H9 (cell line): Measurements from ENCODE around the gene KLHL1. TPM values are rescaled to one million over a fixed set of nuclear protein-coding genes. Genes with fewer than 3 reads are reported as not detected.

Source experiments
- DNase-seq: peaks from one replicate; pipeline ENCODE4 v3.0.0-alpha.2; 2017
- H2AFZ ChIP-seq: one replicate; pipeline ENCODE4 v1.6.1; 2013; ENCODE audit warnings: mild to moderate bottlenecking, low read length, control low read depth, moderate library complexity
- H2AK5ac ChIP-seq: 2 replicates; pipeline ENCODE4 v1.6.1; 2013; ENCODE audit warnings: low read length, control low read depth, mixed read lengths; ENCODE audit not compliant: insufficient read length
- H2BK120ac ChIP-seq: one replicate; pipeline ENCODE4 v1.6.1; 2013; ENCODE audit warnings: low read depth, mild to moderate bottlenecking, low read length, control low read depth, inconsistent platforms; ENCODE audit not compliant: poor library complexity, severe bottlenecking
- H2BK12ac ChIP-seq: 2 replicates; pipeline ENCODE4 v1.6.1; 2013; ENCODE audit warnings: low read length, control low read depth, mixed read lengths, low read depth; ENCODE audit not compliant: insufficient read length
- H2BK15ac ChIP-seq: 2 replicates; pipeline ENCODE4 v1.6.1; 2013; ENCODE audit warnings: low read depth, low read length, control low read depth
- H2BK20ac ChIP-seq: one replicate; pipeline ENCODE4 v1.6.1; 2013; ENCODE audit warnings: low read depth, mild to moderate bottlenecking, low read length, control low read depth, inconsistent platforms; ENCODE audit not compliant: poor library complexity, severe bottlenecking
- H2BK5ac ChIP-seq: 2 replicates; pipeline ENCODE4 v1.6.1; 2013; ENCODE audit warnings: low read length, control low read depth, mixed read lengths; ENCODE audit not compliant: insufficient read length
- H3K14ac ChIP-seq: 2 replicates; pipeline ENCODE4 v1.6.1; 2013; ENCODE audit warnings: low read length, control low read depth; ENCODE audit not compliant: insufficient read depth
- H3K18ac ChIP-seq: 2 replicates; pipeline ENCODE4 v1.6.1; 2013; ENCODE audit warnings: low read depth, mild to moderate bottlenecking, mixed read lengths, low read length, control low read depth; ENCODE audit not compliant: insufficient read length
- H3K23ac ChIP-seq: 2 replicates; pipeline ENCODE4 v1.6.1; 2013; ENCODE audit warnings: low read length, control low read depth, mixed read lengths, low read depth; ENCODE audit not compliant: insufficient read length
- H3K23me2 ChIP-seq: 2 replicates; pipeline ENCODE4 v1.6.1; 2013; ENCODE audit warnings: low read depth, mild to moderate bottlenecking, mixed read lengths, low read length, control low read depth; ENCODE audit not compliant: insufficient read length, poor library complexity, severe bottlenecking
- H3K27ac ChIP-seq: 2 replicates; pipeline ENCODE4 v1.5.1; 2013; ENCODE audit warnings: low read length, control low read depth, mixed read lengths, low read depth; ENCODE audit not compliant: insufficient read length
- H3K27me3 ChIP-seq: 2 replicates; pipeline ENCODE4 v1.6.1; 2013; ENCODE audit warnings: low read length, control low read depth, inconsistent platforms; ENCODE audit not compliant: insufficient read depth
- H3K4ac ChIP-seq: 2 replicates; pipeline ENCODE4 v1.6.1; 2013; ENCODE audit warnings: low read depth, mild to moderate bottlenecking, control low read depth, inconsistent platforms, low read length, moderate library complexity
- H3K4me1 ChIP-seq: 2 replicates; pipeline ENCODE4 v1.6.1; 2013; ENCODE audit warnings: low read length, control low read depth, inconsistent platforms; ENCODE audit not compliant: insufficient read depth
- H3K4me2 ChIP-seq: 2 replicates; pipeline ENCODE4 v1.6.1; 2013; ENCODE audit warnings: low read length, control low read depth, mixed read lengths; ENCODE audit not compliant: insufficient read length, insufficient read depth
- H3K56ac ChIP-seq: 2 replicates; pipeline ENCODE4 v1.6.1; 2013; ENCODE audit warnings: low read depth, mild to moderate bottlenecking, mixed read lengths, low read length, control low read depth; ENCODE audit not compliant: insufficient read length
- H3K79me1 ChIP-seq: 2 replicates; pipeline ENCODE4 v1.6.1; 2013; ENCODE audit warnings: low read depth, mild to moderate bottlenecking, moderate library complexity, low read length, control low read depth, inconsistent platforms; ENCODE audit not compliant: insufficient read depth, poor library complexity, severe bottlenecking
- H3K79me2 ChIP-seq: 2 replicates; pipeline ENCODE4 v1.6.1; 2013; ENCODE audit warnings: low read length, control low read depth, inconsistent platforms; ENCODE audit not compliant: insufficient read depth
- H3K9ac ChIP-seq: 2 replicates; pipeline ENCODE4 v1.6.1; 2013; ENCODE audit warnings: low read length, control low read depth, mixed read lengths; ENCODE audit not compliant: insufficient read length; ENCODE audit errors: extremely low read depth
- H3K9me3 ChIP-seq: one replicate; pipeline ENCODE4 v1.6.1; 2013; ENCODE audit warnings: low read depth, low read length, inconsistent platforms; ENCODE audit not compliant: control insufficient read depth
- H3T11ph ChIP-seq: one replicate; pipeline ENCODE4 v1.6.1; 2013; ENCODE audit warnings: mild to moderate bottlenecking, low read length, control low read depth, inconsistent platforms
- H4K20me1 ChIP-seq: one replicate; pipeline ENCODE4 v1.6.1; 2013; ENCODE audit not compliant: control insufficient read depth, insufficient read length, insufficient read depth
- H4K5ac ChIP-seq: 2 replicates; pipeline ENCODE4 v1.6.1; 2013; ENCODE audit warnings: low read depth, mild to moderate bottlenecking, mixed read lengths, low read length, control low read depth; ENCODE audit not compliant: insufficient read length
- H4K8ac ChIP-seq: replicated peaks from 2 replicates; pipeline ENCODE4 v1.6.1; 2013; ENCODE audit warnings: low read length, control low read depth, mixed read lengths, low read depth; ENCODE audit not compliant: insufficient read length
- H4K91ac ChIP-seq: 2 replicates; pipeline ENCODE4 v1.6.1; 2013; ENCODE audit warnings: low read depth, mild to moderate bottlenecking, moderate library complexity, mixed read lengths, low read length, control low read depth; ENCODE audit not compliant: insufficient read length
- H3K27ac Mint-ChIP-seq, 3 experiments: 2 replicates in 2 of 3; 3 replicates in 1 of 3; pipeline ENCODE4 v1.8.0; 2020 to 2021; ENCODE audit warnings: mixed read lengths in 3 of 3, mild to moderate bottlenecking in 1 of 3, moderate library complexity in 1 of 3
- H3K27me3 Mint-ChIP-seq: 2 replicates; pipeline ENCODE4 v1.8.0; 2021; ENCODE audit warnings: low read depth, mild to moderate bottlenecking, moderate library complexity, mixed read lengths
- H3K36me3 Mint-ChIP-seq, 3 experiments: 2 replicates in 2 of 3; 3 replicates in 1 of 3; pipeline ENCODE4 v1.8.0; 2020 to 2021; ENCODE audit warnings: low read depth in 3 of 3, mixed read lengths in 3 of 3; ENCODE audit not compliant: insufficient read depth in 1 of 3
- H3K4me1 Mint-ChIP-seq, 2 experiments: 2 replicates each; pipeline ENCODE4 v1.8.0; 2020; ENCODE audit warnings: mixed read lengths in 2 of 2
- H3K4me3 Mint-ChIP-seq, 2 experiments: 2 replicates in 1 of 2; 3 replicates in 1 of 2; pipeline ENCODE4 v1.8.0; 2020 to 2021; ENCODE audit warnings: mild to moderate bottlenecking in 2 of 2, mixed read lengths in 2 of 2, moderate library complexity in 1 of 2
- H3K9me3 Mint-ChIP-seq, 2 experiments: 2 replicates in 1 of 2; 3 replicates in 1 of 2; pipeline ENCODE4 v1.8.0; 2020; ENCODE audit warnings: mild to moderate bottlenecking in 2 of 2, mixed read lengths in 2 of 2, moderate library complexity in 1 of 2
- CTCF ChIP-seq: fragments of 200-600 bp; sonication (generic); conservative IDR thresholded peaks from 3 replicates; pipeline ENCODE4 v1.8.0; 2021; ENCODE audit warnings: antibody characterized with exemption, mild to moderate bottlenecking
- WGBS: extraction: QIAGEN DNeasy Blood & Tissue Kit; methylation state at CpG from one replicate; pipeline ENCODE4 v1.1.7; 2013; ENCODE audit warnings: missing lambda C conversion rate, low lambda C conversion rate, mixed read lengths; ENCODE audit not compliant: insufficient read length; ENCODE audit errors: extremely low coverage; 5-methylcytosine and 5-hydroxymethylcytosine counted together
- total RNA-seq: library from RNA; stranded (reverse); gene quantifications from 2 replicates; pipeline ENCODE4 v1.2.1, GENCODE V29; 2021

KLHL1 gene
- total RNA-seq, 1 experiment from 2014 or later: not detected

DNA sequence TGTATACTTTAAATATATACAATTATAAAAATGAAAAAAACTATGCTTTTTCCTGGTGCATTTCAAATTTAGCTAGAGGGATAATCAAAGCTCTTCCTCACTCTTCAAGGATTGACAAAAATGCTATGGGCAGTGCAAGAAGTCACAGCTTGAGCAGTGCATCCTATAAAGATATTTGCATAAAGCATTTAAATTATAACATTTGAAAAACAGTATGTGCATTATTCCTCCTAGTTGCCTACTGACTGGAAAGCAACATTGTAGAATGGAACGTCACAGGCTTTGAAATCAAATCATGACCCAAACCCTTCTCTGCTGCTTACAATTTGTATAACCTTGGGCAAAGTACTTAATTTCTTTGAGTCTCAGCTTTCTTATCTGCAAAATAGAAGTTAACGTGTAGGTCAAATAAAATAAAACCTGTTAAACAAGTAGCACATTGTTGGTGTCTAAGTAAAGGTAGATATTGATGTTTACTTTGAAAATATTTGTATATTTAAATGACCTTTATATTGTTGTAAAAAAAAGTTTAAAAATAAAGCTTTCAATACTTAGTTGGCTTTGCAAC lies 9.2 kb upstream of the KLHL1 start:
- H2BK20ac ChIP-seq: no peak overlapping the region
- Mint-ChIP-seq H3K9me3 (no peaks in the 10 kb centered on the region; a peak in 1 of 5 replicates), H3K4me3 (no peak overlapping the region), H3K27me3 (no peaks in the 10 kb centered on the region), H3K4me1 (no peaks in the 10 kb centered on the region), H3K27ac (no peak overlapping the region), H3K36me3 (no peaks in the 10 kb centered on the region)
- H3K79me1 ChIP-seq: no peaks in the 10 kb centered on the region
- no peak for DNase-seq
- H3K9me3 ChIP-seq: no peaks in the 10 kb centered on the region
- H2AK5ac ChIP-seq: no peak overlapping the region
- no peak overlapping the region for H2AFZ ChIP-seq
- H3K9ac ChIP-seq: no peak overlapping the region
- no peak overlapping the region for H4K8ac ChIP-seq
- no CpG with 5 or more reads among the region's 2 CpGs for WGBS
- no peak overlapping the region for H2BK15ac ChIP-seq
- H3K4me2 ChIP-seq: no peak overlapping the region
- no peak overlapping the region for H3K23ac ChIP-seq
- H3K23me2 ChIP-seq: no peaks in the 10 kb centered on the region
- no peak overlapping the region for H2BK5ac ChIP-seq
- no peak overlapping the region for H3K14ac ChIP-seq
- no peak overlapping the region for H3T11ph ChIP-seq
- H2BK12ac ChIP-seq: no peak overlapping the region
- no peaks in the 10 kb centered on the region for H3K79me2 ChIP-seq
- H4K91ac ChIP-seq: no peak overlapping the region
- no peak for TF ChIP-seq CTCF
- H3K18ac ChIP-seq: no peak overlapping the region
- no peaks in the 10 kb centered on the region for H3K4me1 ChIP-seq
- no peaks in the 10 kb centered on the region for H4K20me1 ChIP-seq
- no peak overlapping the region for H3K27ac ChIP-seq
- no peak overlapping the region for H2BK120ac ChIP-seq
- H3K56ac ChIP-seq: no peak overlapping the region
- no peak overlapping the region for H3K4ac ChIP-seq
- H4K5ac ChIP-seq: no peak overlapping the region
- no peaks in the 10 kb centered on the region for H3K27me3 ChIP-seq
